Measurements from ENCODE around the gene YWHAG.
A peak's percentile ranks its signal among the peaks of the same experiment; 100 is the strongest.
"Not testable (repeated sequence)": the region's sequence is repeated elsewhere in the genome, so short reads cannot be mapped to it uniquely, and the experiment has no call there.

Gene YWHAG

DNA sequence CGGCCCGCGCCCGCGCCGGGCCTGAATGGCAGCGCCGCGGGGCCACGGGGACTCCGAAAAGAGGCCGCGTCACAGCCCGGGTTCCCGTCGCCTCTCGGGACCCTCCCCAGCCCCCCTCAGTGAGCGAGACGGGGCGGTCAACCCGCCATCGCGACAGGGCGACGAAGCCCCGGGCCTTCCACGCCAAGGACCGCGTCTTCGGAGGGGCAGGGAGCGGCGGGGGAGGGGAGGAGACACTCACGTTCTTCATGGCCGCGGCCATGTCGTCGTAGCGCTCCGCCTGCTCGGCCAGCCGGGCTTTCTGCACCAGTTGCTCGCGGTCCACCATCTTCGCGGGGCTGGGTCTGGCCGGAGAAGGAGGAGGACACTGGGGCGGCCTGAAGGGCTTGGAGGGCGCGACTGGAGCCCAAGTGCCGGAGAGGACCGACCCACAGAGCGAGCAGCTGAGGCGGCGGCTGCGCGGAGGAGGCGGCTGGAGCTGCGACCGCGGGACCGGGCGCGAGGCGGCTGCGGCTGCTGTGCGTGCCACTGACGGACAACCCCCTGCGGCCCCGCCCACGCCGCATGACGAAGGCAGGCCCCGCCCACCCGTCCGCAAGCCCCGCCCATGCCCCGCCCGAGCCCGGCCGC is at the start of gene YWHAG:
Gene YWHAG (minus strand): TSS at position 511 of the 630 bp plus-strand sequence. CDS start 183 bp downstream, at position 328.
- peak; percentile 71 to 78 for DNase-seq (ENCODE audit: low read depth in 2 of 2, low spot score in 1 of 2)

DNA sequence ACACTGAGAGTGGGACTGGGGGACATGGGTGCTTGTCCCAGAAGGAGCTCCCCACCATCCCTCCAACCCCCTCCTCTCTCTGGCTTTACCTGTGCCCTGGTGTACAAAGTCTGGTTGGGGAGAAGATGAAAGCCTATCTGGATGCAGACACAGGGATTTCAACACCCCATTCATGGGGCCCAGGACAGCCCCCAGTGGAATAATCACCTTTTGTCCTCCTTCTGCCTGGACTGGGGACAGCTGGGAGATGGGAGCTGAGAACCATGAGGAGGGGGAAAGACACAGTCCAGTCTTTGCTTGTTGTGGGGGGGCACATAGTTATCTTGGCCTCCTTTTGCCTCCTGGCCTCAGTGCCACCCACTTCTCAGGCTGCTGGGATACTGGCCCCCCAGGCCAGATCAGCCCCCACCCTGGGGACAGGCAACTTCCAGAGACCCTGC is 49.4 kb upstream of the YWHAG start:
- DNase-seq (ENCODE audit: low read depth in 2 of 2, low spot score in 1 of 2), result no peak

DNA sequence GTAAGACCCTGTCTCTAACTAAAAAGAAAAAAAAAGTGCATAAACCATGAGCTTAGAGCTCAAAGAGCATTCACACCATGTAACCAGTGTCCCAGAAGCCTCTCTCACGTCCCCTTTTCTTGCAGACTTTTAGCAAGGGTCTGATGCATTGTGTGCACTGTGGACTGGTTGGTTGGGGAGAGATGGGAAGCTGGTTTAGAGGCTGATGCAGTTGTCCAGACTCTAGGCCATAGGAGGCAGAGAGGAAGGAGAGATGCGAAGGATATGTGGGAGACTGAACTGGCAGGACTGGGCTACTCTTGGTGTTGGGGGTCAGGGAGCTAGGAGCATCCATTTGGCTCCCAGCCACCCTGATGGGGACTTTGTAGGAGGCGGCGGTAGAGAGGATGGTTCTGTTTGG is 48.9 kb upstream of the YWHAG start:
- DNase-seq (ENCODE audit: low read depth in 2 of 2, low spot score in 1 of 2), result no peak

DNA sequence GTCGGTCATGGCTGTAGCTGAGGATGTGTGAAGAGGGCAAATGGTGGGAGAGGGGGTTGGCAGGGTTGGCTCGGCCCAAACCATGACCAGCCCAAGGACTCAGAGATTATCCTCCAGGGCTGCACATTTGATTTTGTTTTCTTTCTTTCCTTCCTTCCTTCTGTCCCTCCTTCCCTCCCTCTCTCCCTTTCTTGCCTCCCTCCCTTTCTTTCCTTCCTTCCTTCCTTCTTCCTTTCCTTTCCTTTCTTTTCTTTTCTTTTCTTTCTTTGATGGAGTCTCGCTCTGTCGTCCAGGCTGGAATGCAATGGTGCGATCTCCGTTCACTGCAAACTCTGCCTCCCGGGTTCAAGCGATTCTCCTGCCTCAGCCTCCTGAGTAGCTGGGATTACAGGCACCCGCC is 46.9 kb upstream of the YWHAG start:
- no peak for DNase-seq (ENCODE audit: low read depth in 2 of 2, low spot score in 1 of 2)

DNA sequence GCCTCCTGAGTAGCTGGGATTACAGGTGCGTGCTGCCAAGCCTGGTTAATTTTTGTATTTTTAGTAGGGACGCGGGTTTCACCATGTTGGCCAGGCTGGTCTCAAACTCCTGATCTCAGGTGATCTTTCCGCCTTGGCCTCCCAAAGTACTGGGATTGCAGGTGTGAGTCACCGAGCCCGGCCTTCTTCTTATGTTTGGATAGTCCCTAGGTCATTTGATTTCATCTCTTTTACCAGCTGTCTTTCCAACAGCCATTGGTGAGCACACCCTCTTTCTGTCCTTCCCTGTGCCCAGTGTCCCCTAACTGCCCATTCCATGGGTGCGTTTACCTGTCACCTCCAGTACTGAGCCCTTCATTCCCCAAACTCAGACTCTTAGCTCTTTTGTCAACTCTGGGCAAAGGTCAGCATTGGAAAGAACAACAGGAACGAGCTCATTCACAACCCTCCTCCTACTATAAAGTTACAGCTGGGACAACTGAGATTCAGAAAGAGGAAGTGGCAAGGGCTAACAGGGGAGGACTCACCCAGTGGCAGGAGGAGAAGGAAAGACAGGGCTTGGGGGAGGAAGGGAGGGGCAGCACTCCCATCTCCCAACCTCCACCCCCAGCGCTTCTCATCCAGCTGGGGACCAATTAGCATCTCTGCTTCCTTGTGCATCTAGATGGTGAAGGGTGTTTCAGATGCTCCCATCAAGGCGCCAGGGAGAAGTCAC is 45.1 kb upstream of the YWHAG start:
- no peak for DNase-seq (ENCODE audit: low read depth in 2 of 2, low spot score in 1 of 2)

DNA sequence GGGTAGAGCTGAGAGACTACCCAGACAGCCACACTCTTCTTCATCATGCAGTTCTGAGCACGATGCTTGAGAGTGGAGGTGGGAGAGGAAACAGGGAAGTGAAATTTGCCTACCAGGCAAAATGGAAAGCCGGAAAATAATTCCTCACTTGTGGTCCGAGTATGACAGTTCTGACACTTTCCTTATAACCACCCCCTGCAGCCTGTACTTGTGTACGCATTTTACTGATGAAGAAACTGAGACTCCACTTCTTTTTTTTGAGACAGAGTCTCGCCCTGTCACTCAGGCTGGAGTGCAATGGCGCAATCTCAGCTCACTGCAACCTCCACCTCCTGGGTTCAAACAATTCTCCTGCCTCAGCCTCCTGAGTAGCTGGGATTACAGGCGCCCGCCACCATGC is 44.3 kb upstream of the YWHAG start:
- not testable (repeated sequence) for DNase-seq (ENCODE audit: low read depth in 2 of 2, low spot score in 1 of 2)

DNA sequence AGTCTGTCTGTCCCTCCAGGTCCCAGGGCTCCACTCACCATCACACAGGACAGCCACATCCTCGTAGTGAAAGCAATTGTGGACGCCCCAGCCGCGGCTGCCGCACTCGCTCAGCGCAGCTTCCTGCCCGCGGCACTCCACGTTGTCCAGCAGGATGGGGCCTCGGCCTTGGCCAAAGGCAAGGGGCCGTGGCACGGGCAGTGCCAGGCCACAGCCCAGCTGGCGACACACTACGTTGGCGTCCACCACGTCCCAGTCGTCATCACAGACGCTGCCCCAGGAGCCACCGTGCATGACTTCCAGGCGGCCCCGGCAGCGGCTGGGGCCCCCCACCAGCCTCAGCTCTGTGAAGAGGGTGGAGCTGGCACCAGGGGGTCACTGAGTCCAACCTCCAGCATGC is 41.5 kb upstream of the YWHAG start:
- DNase-seq (ENCODE audit: low read depth in 2 of 2, low spot score in 1 of 2), result no peak

DNA sequence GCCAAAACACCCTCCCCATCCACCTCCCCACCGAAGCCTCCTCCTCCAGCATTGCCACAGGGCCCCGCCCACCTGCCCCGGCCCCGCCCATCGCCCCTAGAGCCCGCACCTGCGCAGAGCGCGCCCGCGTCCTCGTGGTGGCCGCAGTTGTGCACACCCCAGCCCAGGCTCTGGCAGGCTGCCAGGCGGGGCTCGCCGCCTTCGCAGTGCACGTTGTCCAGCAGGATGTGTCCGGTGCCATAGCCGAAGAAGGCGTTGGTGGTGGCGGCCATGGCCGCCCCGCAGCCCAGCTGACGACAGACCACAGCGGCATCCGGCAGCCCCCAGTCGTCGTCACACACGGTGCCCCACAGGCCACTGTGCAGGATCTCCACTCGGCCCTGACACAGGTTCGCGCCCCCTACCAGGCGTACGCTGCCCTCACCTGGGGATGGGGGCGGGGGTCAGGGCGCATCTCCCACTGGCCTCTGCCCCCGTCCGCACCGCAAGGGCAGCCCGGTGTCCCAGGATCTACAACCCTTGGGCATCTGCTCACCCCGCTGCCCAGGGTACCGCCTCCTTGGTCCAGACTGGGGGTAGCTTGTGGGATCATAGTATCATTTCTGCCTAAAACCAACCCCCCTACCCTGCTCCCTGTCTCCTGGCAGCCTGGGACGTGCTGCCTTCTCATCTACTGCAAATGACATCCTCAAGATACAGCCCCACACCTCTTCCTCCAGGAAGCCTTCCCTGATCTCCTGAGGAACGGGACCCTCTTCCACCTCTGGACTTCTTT is 38.8 kb upstream of the YWHAG start:
- DNase-seq (ENCODE audit: low read depth in 2 of 2, low spot score in 1 of 2), result peak; percentile 74 to 76

DNA sequence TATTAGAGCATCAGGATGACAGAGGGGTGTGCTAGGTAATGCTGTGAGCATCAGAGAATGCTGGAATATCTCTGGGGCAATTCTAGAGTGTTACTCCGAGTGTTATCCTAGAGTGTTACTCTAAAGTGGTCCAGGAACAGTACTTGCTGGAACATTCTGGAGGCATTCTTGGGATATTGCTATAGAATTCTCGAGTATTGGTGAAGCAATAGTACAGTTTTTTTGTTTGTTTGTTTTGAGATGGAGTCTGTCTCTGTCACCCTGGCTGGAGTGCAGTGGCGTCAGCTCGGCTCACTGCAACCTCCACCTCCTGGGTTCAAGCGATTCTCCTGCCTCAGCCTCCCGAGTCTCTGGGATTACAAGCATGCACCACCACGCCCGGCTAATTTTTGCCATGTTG is 38.1 kb upstream of the YWHAG start:
- no peak for DNase-seq (ENCODE audit: low read depth in 2 of 2, low spot score in 1 of 2)

DNA sequence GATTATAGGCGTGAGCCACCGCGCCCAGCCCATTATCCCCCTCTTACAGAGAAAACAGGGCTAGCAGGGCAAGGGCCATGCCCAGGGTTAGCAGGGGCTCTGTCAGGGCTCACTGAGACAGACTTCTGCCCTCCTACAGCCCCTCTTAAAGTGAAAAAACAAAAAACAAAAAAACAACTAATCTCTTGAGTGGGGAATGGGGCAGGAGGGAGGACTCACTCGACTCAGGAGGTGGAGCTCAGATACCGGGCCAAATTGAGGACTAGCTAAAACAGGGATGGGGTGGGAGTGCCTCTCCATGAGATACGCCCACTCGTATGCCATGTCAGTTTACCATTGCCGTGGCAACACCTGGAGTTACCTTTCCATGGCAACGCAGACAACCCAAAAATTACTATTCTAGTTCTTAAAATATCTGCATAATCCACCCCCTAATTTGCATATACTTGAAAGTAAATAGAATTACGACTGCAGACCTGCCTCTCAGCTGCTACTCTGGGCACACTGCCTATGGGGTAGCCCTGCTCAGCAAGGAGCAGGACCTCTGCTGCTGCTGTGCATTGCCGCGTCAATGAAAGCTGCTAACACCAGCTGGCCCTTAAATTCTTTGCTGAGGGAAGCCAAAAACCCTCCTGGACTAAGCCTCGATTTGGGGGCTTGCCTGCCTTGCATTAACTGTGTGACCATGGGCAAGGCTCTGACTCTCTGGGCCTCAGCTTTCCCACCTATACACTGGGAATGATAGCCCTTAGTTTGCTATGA is 37.4 kb upstream of the YWHAG start:
- no peak for DNase-seq (ENCODE audit: low read depth in 2 of 2, low spot score in 1 of 2)

DNA sequence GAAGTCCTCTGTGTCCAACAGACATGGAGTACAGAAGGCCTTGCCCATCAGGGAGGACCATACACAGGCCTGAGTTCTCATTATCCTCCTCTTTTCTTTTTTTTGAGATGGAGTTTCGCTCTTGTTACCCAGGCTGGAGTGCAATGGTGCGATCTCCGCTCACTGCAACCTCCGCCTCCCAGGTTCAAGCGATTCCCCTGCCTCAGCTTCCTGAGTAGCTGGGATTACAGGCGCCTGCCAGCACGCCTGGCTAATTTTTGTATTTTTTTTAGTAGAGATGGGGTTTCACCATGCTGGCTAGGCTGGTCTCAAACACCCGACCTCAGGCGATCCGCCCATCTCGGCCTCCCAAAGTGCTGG is 36.8 kb upstream of the YWHAG start:
- DNase-seq (ENCODE audit: low read depth in 2 of 2, low spot score in 1 of 2), result not testable (repeated sequence)

DNA sequence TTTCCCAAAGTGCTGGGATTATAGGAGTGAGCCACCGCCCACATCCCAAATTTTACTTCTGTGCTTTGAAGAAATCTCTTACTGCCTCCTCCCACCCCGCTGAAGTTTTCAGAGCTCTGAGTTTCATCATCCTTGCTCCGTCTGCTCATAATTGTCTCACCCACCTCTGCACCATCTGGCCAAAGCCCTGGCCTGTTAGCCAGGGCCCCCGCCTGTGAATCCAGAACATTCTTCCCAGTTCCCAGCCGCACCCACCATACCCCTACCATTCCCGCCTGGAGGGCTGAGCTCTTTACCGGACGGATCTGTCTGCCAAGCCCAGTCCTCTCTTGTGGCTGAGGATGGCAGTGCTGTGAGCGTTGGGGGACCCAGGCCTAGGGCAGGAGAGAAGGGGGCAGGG is 36.2 kb upstream of the YWHAG start:
- DNase-seq (ENCODE audit: low read depth in 2 of 2, low spot score in 1 of 2), result no peak

DNA sequence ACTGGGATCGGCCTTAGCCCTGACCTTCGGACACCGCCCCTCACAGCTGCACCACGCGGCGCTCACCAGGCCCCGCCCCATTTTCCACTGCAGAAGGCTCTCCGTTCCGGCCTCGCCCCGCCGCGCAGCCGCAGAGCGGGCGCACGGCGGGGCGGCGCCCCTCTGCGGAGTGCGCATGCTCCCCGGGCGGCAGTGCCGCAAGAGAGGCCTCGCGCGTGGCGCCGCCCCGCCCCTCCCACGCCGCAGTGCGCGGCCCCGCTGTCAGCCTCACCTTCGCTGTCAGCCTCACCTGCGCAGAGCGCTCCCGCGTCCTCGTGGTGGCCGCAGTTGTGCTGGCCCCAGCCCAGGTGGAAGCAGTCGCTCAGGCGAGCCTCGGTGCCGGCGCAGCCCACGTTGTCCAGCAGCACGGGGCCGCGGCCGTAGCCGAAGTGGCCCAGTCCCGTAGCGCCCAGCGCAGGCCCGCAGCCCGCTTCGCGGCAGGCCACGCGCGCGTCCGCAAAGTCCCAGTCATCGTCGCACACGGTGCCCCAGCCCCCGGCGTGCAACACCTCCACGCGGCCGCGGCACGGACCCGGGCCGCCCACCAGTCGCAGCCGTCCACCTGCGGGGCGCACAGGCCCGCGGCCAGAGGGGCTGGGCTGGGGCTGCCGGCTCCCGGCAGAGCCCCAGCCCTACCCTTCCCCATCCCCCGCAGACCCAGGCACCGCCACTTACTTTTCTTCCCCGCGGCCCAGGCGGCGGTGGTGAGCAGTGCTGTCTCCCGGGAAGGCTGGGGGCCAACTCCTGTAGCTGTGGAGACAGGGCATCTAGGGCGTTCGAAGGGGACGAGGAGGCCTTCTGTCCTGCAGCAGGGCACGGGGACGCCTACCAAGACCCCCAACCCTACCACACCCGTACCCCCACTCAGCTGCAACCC is 34.6 kb upstream of the YWHAG start:
- peak; percentile 71 to 80 for DNase-seq (ENCODE audit: low read depth in 2 of 2, low spot score in 1 of 2)

DNA sequence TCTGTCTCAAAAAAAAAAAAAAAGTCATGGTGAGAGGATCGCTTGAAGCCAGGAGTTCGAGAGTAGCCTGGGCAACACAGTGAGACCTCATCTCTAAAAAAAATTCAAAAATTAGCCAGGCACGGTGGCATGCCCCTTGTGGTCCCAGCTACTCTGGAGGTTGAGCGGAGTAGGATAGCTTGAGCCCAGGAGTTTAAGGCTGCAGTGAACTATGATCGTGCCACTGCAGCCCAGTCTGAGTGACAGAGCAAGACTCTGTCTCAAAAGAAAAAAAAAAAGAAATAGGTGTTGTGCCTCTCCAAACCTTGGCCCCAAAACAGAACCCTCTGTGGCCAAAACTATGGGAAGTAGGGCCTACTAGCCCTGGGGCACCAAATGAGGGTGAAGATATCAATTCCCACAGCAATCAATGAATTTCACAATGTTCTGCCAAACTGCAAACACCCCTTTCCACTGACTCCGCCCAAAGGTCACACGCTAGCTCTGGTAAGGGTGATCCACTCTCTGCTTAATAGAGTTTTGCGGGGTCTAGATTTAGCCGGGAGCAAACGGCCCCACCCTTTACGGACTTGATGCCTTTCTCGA is 33.8 kb upstream of the YWHAG start:
- no peak for DNase-seq (ENCODE audit: low read depth in 2 of 2, low spot score in 1 of 2)

DNA sequence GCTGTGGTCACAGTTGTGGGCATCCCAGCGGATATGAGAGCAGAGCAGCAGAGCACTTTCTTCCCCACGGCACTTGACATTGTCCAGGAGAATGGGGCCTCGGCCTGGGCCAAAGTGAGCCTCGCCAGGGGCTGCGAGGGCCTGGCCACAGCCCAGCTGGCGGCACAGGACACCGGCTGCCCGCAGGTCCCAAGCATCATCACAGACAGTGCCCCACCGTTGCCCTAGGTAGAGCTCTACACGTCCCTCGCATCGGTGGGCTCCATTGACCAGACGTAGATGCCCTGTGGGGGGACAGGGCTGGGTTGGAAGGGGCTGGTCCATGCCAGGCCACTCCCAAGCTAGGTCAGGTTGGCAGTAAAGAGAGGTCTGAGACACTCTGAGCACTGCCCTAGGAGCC is 31.3 kb upstream of the YWHAG start:
- no peak for DNase-seq (ENCODE audit: low read depth in 2 of 2, low spot score in 1 of 2)

DNA sequence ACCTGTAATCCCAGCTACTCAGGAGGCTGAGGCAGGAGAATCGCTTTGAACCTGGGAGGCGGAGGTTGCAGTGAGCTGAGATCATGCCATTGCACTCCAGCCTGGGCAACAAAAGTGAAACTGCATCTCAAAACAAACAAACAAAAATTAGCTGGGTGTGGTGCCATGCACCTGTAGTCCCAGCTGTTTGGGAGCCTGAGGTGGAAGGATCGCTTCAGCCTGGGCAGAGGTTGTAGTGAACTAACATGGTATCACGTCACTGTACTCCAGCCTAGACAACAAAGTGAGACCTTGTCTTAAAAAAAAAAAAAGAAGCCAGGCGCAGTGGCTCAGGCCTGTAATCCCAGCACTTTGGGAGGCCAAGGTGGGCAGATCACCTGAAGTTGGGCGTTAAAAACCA is 29.0 kb upstream of the YWHAG start:
- not testable (repeated sequence) for DNase-seq (ENCODE audit: low read depth in 2 of 2, low spot score in 1 of 2)

DNA sequence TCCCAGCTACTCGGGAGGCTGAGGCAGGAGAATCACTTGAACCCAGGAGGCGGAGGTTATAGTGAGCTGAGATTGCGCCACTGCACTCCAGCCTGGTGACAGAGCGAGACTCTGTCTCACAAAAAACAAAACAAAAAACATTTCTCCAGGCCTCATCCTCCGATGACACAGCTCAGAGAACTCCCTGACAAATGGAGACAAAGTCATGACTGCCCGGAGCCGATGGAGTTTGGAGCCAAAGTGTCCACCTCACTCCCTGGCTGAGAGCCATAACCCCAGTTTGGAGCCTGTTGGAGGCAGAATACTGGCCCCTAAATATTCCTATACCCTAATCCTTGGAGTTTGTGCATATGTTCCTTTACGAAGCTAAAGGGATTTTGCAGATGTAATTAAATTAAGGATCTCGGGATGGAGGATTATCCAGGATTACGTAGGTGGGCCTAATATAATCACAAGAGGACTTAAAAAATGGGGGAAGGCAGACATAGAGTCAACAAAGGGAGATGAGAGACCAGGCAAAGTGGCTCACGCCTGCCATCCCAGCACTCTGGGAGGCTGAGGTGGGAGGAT is 28.0 kb upstream of the YWHAG start:
- no peak for DNase-seq (ENCODE audit: low read depth in 2 of 2, low spot score in 1 of 2)

DNA sequence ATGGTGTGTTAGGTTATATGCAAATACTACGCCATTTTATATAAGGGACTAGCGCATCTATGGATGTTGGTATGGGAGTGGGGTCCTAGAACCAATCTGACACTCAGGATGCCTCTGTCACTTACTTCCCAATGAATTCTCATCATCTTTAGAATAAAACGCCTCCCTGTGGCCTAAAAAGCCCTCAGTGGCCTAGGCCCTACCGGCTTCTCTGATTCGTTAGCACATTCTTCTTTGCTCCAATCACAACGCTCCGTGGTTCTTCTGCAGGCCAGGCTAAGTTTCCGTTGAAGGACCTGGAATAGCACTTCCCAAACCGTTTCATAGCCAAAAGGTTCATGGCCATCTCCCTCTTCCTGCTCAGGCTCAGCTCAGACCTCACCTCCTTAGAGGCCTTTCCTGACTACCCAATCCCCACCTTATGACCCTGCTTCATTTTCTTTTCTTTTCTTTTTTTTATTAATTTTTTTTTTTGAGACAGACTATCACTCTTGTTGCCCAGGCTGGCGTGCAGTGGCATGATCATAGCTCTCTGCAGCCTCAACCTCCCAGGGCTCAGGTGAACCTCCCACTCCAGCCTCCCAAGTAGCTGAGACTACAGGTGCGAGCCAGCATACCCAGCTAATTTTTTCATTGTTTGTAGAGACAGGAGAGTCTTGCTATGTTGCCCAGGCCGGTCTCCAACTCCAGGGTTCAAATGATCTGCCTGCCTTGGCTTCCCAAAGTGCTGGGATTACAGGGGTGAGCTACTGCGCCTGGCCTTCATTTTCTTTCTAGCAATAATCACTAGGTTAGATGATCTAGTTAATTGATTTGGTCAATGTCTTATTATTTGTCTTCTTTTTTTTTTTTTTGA is 24.5 kb upstream of the YWHAG start:
- no peak for DNase-seq (ENCODE audit: low read depth in 2 of 2, low spot score in 1 of 2)

DNA sequence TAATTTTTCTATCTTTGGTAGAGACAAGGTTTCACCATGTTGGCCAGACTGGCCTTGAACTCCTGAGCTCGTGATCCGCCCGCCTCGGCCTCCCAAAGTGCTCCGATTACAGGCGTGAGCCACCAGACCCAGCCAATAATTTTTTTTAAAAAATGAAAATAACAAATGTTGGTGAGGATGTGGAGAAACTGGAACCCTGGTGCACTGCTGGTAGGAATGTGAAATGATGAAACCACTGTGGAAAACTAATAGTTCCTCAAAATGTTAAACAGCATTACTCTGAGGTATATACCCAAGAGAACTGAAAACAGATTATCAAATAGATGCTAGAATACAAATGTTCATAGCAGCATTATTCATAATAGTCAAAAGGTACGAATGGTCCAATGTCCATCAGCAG is 23.0 kb upstream of the YWHAG start:
- no peak for DNase-seq (ENCODE audit: low read depth in 2 of 2, low spot score in 1 of 2)
